ENCODE results near the gene PALB2.
A peak's percentile ranks its signal among the peaks of the same experiment; 100 is the strongest.

The PALB2 gene

DNA sequence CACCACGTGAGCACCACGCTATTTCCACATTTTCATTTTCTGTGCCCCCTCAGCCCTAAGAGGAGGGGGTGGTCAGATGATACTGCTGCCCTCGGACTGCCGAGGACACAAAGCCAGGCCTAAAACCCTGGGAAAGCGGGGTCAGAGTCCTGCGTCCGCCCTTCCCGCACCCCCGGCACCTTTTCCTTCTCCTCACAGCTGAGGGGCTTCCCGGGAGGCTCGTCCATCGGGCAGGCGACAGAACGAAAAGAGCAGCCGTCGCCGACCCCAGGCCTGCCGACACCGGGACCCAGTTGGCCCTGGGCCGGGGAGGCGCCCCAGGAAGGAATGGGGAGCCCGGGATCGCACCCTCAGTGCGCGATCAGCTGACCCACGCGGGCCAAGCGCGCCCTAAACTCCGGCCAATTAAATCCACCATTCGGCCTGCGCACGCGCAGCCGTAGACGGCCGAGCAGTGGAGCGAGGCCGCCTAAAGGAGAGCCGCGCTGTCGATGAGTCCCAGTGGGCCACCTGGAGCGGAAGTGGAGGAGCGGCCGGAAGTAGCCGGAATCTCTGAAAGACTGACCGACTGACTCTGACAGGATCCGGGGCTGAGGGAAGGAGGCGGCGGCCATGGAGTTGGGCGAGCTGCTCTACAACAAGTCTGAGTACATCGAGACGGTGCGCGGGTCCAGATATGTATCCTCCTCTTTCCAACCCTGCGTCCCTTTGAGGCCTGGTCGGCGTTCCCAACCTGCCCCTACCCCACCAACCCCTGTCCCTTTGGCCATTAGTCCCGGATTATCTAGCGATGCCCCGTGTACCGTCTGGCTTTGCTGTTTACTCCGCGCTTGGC is at the start of gene PALB2, which contains the start of gene DCTN5:
Gene PALB2, minus strand, starts transcription at position 380 of the 835 bp plus-strand sequence. Its CDS starts 153 bp downstream, at position 227.
Gene DCTN5, plus strand, starts transcription at position 536 of the 835 bp plus-strand sequence. Its CDS starts 77 bp downstream, at position 613.
- no peak for TF ChIP-seq ZNF274 (IDR thresholded peaks at IDR 0.05; ENCODE audit: low read depth, low read length)
- peak within 1 kb of the TSS; percentile 97 for H3K4me3 ChIP-seq (ENCODE audit: low read length)

DNA sequence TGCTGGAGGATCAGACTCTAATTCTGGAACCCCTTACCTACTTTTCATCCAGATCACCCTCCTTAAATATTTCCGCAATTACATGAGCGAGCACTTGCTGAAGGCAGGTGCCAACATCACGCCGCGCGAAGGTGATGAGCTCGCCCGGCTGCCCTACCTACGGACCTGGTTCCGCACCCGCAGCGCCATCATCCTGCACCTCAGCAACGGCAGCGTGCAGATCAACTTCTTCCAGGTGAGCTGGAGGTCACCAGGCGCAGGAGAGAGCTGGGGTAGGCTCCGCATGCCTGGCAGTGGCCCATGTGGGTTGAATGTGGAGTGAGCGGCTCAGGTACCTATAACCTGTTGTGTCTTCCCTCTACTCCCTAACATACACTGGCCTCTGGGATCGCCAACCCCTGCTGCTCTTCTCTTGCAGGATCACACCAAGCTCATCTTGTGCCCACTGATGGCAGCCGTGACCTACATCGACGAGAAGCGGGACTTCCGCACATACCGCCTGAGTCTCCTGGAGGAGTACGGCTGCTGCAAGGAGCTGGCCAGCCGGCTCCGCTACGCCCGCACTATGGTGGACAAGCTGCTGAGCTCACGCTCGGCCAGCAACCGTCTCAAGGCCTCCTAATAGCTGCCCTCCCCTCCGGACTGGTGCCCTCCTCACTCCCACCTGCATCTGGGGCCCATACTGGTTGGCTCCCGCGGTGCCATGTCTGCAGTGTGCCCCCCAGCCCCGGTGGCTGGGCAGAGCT is 48.5 kb upstream of the PALB2 start:
- H3K4me3 ChIP-seq (ENCODE audit: low read length) = no peak overlapping the region
- no peak for TF ChIP-seq ZNF274 (IDR thresholded peaks at IDR 0.05; ENCODE audit: low read depth, low read length)

DNA sequence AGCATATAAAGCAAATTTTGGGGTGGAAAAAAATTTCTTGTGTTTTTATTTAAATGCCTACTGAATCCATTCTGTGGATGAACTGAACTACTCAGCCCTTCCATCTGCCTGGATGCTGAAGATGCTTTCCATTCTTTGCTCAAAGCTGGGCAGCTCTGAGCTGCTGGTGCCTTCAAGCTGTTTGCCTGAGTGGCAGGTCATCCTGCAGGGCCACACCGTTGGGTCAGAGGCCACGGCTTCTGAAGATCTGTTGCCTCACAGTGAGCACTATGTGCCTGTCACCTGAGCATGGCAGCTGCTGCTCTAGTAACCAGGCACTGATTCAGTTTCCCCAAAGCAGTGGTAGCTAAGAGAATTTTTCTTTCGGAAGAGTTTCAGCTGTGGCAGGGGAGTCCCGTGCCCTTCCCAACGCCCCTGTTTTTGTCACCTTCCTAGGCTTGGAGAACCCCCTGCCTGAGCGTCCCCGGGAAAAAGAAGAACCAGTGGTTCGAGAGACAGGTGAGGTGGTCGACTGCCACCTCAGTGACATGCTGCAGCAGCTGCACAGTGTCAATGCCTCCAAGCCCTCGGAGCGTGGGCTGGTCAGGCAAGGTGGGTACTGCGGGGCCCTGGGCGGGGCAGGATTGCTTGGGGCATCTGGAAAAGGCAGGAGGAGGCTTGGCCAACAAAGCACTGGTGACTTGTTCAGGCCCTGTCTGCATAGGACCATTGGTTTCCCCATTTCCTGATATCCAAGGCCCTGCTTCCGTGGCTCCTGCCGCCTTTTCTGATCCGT is 46.1 kb upstream of the PALB2 start:
- no peak for TF ChIP-seq ZNF274 (IDR thresholded peaks at IDR 0.05; ENCODE audit: low read depth, low read length)
- H3K4me3 ChIP-seq (ENCODE audit: low read length) = no peak overlapping the region

DNA sequence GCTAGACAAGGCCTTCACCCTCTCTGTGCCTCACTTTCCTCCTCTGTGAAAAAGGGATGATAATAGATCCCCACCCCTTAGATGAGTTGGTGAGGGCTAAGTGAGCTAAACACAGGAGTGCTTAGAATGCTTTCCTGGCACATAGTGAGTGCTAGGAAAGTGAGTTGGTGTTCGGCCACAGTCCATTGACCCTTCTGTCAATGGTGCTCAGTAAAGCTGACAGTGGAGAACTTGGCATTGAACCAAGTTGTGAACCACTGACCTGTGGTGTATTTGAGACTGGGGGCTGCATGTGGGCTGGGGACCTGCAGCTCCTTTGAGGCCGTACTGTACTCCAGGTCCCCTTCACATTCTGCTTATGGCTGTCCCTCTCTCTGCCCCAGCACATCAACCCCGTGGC is 42.4 kb upstream of the PALB2 start:
- no peak overlapping the region for H3K4me3 ChIP-seq (ENCODE audit: low read length)
- TF ChIP-seq ZNF274 (IDR thresholded peaks at IDR 0.05; ENCODE audit: low read depth, low read length) = no peak

DNA sequence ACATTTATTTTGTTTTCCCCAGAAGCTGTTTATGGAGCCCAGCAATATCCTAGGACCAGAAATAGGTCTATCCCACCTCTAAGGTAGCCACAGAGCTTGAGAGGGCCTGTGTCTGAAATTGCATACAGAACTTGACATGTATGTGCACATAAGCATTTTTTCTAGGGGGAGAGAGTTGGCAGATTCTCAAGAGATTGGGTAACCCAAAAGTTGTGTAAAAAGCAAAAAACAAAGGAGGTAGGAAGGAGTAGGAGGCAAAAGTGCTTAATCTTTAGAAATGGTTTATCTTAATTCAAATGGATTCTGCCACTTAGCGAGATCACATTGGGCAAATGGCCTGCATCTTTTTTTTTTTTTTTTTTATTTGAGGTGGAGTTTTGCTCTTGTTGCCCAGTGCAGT is 41.1 kb upstream of the PALB2 start:
- TF ChIP-seq ZNF274 (IDR thresholded peaks at IDR 0.05; ENCODE audit: low read depth, low read length) = no peak
- no peak overlapping the region for H3K4me3 ChIP-seq (ENCODE audit: low read length)

DNA sequence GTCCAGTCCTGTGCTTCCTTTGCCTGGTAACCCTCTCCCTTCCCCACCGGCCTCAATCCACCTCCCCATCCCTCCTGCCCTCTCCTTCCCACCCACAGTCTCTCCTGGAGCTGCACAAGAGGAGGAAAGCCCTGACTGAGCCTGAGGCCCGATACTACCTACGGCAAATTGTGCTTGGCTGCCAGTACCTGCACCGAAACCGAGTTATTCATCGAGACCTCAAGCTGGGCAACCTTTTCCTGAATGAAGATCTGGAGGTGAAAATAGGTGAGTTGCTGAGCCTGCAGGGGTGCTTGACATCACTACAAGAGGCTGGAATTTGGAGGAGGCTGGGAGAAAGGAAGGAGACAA is 38.9 kb upstream of the PALB2 start:
- TF ChIP-seq ZNF274 (IDR thresholded peaks at IDR 0.05; ENCODE audit: low read depth, low read length) = no peak
- peak overlapping the region; percentile 74 for H3K4me3 ChIP-seq (ENCODE audit: low read length)

DNA sequence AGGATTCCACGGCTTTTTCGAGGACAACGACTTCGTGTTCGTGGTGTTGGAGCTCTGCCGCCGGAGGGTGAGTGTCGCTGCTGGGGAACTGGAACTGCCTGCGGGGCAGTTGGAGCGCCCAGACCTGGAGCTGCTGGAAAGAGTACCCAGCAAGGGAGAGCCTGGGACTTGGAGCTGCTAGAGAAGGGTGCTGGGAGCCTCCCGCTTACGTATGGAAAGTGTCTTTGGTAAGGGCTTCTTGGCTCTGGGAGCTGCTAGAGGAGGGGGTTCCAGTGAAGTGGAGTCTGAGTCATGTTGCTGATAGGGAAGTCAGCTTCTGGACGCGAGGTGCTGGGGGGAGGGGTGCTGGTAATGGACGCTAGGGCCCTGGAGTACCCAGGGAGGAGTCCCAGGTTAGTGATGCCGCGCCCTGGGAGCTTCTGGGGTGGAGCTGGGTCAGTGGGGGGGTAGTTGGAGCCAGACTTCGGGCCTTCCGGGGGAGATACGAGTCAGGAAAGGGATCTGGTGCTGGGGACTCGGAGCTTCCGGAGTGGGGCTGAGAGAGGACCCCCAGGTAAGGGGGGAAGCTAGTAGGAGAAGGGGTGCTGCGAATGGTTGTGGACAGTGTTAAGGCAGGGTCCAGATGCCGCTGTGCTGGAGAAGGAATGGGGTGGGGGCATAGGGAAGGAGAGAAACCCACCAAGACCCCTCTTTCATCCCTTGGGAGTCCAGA is 38.3 kb upstream of the PALB2 start:
- TF ChIP-seq ZNF274 (IDR thresholded peaks at IDR 0.05; ENCODE audit: low read depth, low read length) = no peak
- H3K4me3 ChIP-seq (ENCODE audit: low read length) = peak overlapping the region; percentile 74

DNA sequence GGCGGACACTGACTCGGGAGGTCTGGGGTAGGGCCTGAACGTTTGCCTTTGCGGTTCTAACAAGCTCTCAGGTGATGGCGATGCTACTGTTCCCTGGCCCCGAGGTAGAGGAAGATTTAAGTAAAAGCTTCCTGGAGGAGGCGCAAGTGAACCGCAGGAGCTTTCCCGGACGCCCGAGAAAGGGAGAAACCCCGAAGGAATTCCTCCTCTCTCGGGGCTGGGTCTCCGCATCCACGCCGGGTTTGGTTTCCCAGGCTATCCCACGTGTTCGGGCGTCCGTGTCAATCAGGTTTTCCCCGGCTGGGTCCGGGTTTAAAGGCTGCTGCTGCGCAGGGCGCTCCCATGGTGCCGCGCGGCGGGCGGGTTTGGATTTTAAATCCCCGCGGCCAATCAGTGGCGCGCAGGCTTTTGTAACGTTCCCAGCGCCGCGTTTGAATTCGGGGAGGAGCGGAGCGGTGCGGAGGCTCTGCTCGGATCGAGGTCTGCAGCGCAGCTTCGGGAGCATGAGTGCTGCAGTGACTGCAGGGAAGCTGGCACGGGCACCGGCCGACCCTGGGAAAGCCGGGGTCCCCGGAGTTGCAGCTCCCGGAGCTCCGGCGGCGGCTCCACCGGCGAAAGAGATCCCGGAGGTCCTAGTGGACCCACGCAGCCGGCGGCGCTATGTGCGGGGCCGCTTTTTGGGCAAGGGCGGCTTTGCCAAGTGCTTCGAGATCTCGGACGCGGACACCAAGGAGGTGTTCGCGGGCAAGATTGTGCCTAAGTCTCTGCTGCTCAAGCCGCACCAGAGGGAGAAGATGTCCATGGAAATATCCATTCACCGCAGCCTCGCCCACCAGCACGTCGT is 37.5 kb upstream of the PALB2 start, which contains the start of gene PLK1:
Gene PLK1, plus strand, starts transcription at position 460 of the 844 bp plus-strand sequence. Its CDS starts 44 bp downstream, at position 504.
- no peak for TF ChIP-seq ZNF274 (IDR thresholded peaks at IDR 0.05; ENCODE audit: low read depth, low read length)
- H3K4me3 ChIP-seq (ENCODE audit: low read length) = peak within 1 kb of the TSS; percentile 74

DNA sequence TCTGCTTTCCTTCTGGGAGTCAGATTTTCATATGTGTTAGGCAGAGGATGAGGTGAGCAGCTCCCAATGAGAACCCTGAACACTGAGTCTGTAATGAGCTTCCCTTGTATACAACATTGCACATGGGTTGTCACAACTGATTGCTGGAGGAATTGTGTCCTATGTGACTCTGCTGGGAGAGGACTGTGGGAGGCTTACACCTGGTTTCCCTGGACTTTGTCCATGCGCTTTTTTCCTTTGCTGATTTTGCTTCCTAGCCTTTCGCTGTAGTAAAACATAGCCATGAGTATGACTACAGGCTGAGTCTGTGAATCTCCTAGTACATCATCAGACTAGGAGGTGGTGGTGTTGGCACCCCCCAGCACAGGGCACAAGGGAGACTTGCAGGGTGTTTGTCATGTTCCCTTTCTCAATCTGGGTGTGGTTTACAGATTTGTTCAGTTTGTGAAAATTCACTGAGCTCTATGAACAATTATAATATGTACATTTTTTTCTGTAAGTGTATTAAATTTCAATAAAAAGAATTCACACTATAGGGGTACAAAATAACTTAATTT is 35.9 kb upstream of the PALB2 start:
- no peak for TF ChIP-seq ZNF274 (IDR thresholded peaks at IDR 0.05; ENCODE audit: low read depth, low read length)
- no peak overlapping the region for H3K4me3 ChIP-seq (ENCODE audit: low read length)

DNA sequence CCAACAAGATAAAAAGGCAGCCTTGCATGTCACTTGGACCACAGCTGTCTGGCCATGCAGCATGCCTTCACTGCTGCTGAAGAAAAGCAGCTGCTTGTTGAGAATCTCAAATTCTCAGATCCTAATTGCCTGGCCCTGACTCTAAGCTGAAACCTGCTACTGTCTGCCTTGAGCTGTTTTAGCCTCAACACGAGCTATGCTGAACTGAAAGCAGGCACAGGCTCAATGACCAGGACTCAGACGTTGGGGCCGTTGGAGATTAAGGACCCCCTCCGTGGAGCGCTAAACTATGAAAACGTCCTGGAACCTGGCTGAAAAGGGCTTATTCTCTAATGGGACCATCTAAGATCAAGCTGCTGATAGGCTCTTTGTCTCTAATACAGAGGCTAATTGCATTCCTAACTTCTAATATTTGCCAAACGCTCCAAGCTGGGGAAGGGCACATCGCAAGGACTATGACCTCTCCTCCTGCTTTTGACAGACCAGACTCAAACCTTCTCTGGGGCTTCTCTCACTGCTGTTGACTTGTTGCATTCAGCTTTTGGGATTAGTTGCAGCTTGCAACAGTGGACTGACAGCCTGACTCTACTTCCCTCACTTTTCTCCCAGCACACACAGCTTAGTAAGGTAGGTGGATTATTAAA is 33.0 kb upstream of the PALB2 start:
- no peak for TF ChIP-seq ZNF274 (IDR thresholded peaks at IDR 0.05; ENCODE audit: low read depth, low read length)
- H3K4me3 ChIP-seq (ENCODE audit: low read length) = no peak overlapping the region

DNA sequence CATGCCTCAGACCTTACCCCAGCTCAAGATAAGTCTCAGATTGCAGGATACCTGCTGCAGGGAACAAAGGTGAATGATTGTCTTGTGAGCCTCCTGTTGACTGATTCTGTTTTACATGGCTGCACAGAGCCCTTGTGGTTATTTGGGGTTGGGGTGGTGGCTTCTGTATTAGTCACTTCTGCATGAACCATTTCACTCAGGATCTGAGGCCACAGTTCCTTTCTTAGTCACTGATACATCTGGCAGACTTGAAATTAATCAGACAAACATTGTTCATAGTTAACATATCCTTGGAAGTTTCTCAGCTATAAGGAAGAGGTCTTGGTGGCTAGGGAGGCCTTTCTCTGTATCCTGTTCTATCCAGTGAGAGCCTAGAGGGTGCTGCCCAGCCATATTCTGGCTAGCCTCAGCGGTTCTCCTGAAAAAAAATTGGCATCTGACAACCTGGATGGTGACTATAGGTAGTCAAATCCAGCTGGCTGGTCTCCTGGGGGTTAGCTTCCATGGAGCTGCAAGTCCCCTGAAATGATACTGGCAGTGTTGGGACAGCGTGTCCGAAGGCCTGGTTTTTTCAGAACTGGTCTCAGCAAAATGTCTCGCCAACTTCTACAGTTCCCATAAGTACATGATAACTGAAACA is 29.1 kb upstream of the PALB2 start:
- TF ChIP-seq ZNF274 (IDR thresholded peaks at IDR 0.05; ENCODE audit: low read depth, low read length) = no peak
- no peak overlapping the region; the same call in 1 of the 2 replicates for H3K4me3 ChIP-seq (ENCODE audit: low read length)

DNA sequence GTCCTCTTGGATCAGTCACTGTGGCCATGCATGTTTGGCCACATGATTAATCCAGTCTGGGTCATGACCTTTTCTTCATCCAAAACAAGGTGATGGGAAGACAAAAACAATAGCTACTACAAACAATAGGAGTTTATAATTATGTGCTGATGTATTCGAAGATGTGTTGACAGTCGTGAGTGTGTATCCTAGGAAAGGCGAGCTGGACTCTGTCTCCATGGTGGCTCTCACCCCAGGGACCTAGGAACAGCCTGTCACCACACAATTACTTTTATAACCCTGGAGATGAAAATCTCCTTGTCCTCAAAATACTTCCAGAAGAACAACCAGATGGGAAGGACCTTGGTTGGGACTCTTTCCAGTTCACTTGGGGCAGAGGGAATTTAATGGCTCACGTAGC is 27.8 kb upstream of the PALB2 start:
- H3K4me3 ChIP-seq (ENCODE audit: low read length) = no peak overlapping the region
- no peak for TF ChIP-seq ZNF274 (IDR thresholded peaks at IDR 0.05; ENCODE audit: low read depth, low read length)

Data from GM08714 (cell line).